Activated CD4-positive, alpha-beta T cell treated with anti-CD3 and anti-CD28 coated beads, Interleukin-2, amount 10 ng/mL, durations not matched to agents 7 days and 5 days (primary cell): Measurements from ENCODE around the gene CDC20B. TPM values are rescaled to one million over a fixed set of nuclear protein-coding genes. Genes with fewer than 3 reads are reported as not detected.

Source experiments
- CTCF ChIA-PET: fragments of 350-600 bp; sonication (Branson Sonifier 250); formaldehyde crosslinking; loops from one replicate; lab custom pipeline; 2021; ENCODE audit warnings: antibody characterized with exemption; lab: Charles Lee
- POLR2A ChIA-PET: fragments of 350-600 bp; sonication (Branson Sonifier 250); formaldehyde crosslinking; loops from one replicate; lab custom pipeline; 2021; ENCODE audit warnings: antibody characterized with exemption; lab: Charles Lee
- DNase-seq: peaks from one replicate; pipeline ENCODE4 v3.0.0-alpha.2; 2020
- H3K27ac Mint-ChIP-seq: one replicate; pipeline ENCODE4 v1.8.0; 2021; ENCODE audit warnings: mild to moderate bottlenecking, moderate library complexity, mixed read lengths
- H3K27me3 Mint-ChIP-seq: one replicate; pipeline ENCODE4 v1.8.0; 2021; ENCODE audit warnings: mixed read lengths
- H3K36me3 Mint-ChIP-seq: one replicate; pipeline ENCODE4 v1.8.0; 2021; ENCODE audit warnings: low read depth, mixed read lengths
- H3K4me1 Mint-ChIP-seq: one replicate; pipeline ENCODE4 v1.8.0; 2021; ENCODE audit warnings: mixed read lengths
- H3K4me3 Mint-ChIP-seq: one replicate; pipeline ENCODE4 v1.8.0; 2021; ENCODE audit warnings: mild to moderate bottlenecking, moderate library complexity, mixed read lengths
- H3K9me3 Mint-ChIP-seq: one replicate; pipeline ENCODE4 v1.8.0; 2021; ENCODE audit warnings: mixed read lengths
- total RNA-seq, 2 experiments: library from RNA; stranded (reverse); gene quantifications; one replicate each; pipeline ENCODE4 v1.2.3, GENCODE V29; 2021

Gene CDC20B
- total RNA-seq: under 1 TPM in 1 of 2 experiments, not detected in 1; 0.12 TPM

- CTCF ChIA-PET: interaction anchor here (1.0 to 1.6 kb wide), 4 partner anchors 10 to 59 kb away, joined by 3 to 4 read pairs (median 3); partner anchors contain the start of gene CCNO
- H3K4me3 Mint-ChIP-seq: peak within 1 kb of the TSS; percentile 80
- peak within 1 kb of the TSS; percentile 79 for H3K27ac Mint-ChIP-seq
These were observed at the start of gene CDC20B for GRCh38 chr5:55172937-55173686. Gene CDC20B (minus strand): TSS chr5:55173177. CDS start chr5:55173000, 177 bp downstream.

GRCh38 chr5:55222092-55222984, 49.4 kb upstream of the CDC20B start:
- ChIA-PET POLR2A (no interaction called here), CTCF (interaction anchor here (2.9 kb wide), 1 partner anchor 10 kb away, joined by 16 read pairs; the partner anchor contains the start of gene CCNO)
- no peak for DNase-seq
- Mint-ChIP-seq H3K9me3 (no peaks in the 10 kb centered on the region), H3K27me3 (peaks cover 80% of the 10 kb centered on the region), H3K4me1 (peaks cover 40% of the 10 kb centered on the region), H3K36me3 (peaks cover 6% of the 10 kb centered on the region), H3K27ac (peak overlapping the region; percentile 13), H3K4me3 (peak overlapping the region; percentile 5)

More at GRCh38 chr5:55172937-55173686, at the start of gene CDC20B:
- Mint-ChIP-seq H3K27me3 (peaks cover 71% of the 10 kb centered on the region), H3K9me3 (no peaks in the 10 kb centered on the region), H3K4me1 (peaks cover 40% of the 10 kb centered on the region), H3K36me3 (no peaks in the 10 kb centered on the region)
- DNase-seq: peak; percentile 61
- POLR2A ChIA-PET: interaction anchor here (0.5 kb wide), 1 partner anchor 457 kb away, joined by 5 read pairs; no protein-coding TSS in a partner anchor

GRCh38 chr5:55220433-55221185, 47.6 kb upstream of the CDC20B start:
- peak overlapping the region; percentile 26 for H3K4me3 Mint-ChIP-seq
- H3K27ac Mint-ChIP-seq: no peak overlapping the region
- H3K36me3 Mint-ChIP-seq: peaks cover 6% of the 10 kb centered on the region
- POLR2A ChIA-PET: no interaction called here
- H3K9me3 Mint-ChIP-seq: no peaks in the 10 kb centered on the region
- DNase-seq: no peak
- CTCF ChIA-PET: interaction anchor here (0.6 to 2.9 kb wide), 4 partner anchors 9 to 339 kb away, joined by 3 to 16 read pairs (median 4); partner anchors contain the start of gene CCNO
- peaks cover 75% of the 10 kb centered on the region for H3K27me3 Mint-ChIP-seq
- H3K4me1 Mint-ChIP-seq: peaks cover 33% of the 10 kb centered on the region

- ChIA-PET POLR2A (no interaction called here), CTCF (interaction anchor here (0.6 to 2.9 kb wide), 2 partner anchors 12 to 340 kb away, joined by 4 to 16 read pairs; partner anchors contain the start of gene CCNO)
- Mint-ChIP-seq H3K4me3 (no peak overlapping the region), H3K27me3 (peaks cover 70% of the 10 kb centered on the region), H3K36me3 (peaks cover 6% of the 10 kb centered on the region), H3K9me3 (no peaks in the 10 kb centered on the region), H3K27ac (no peak overlapping the region), H3K4me1 (peaks cover 32% of the 10 kb centered on the region)
- DNase-seq: no peak
These were observed 46.8 kb upstream of the CDC20B start for GRCh38 chr5:55219770-55220169.

GRCh38 chr5:55218967-55219366, 46.0 kb upstream of the CDC20B start:
- no peak overlapping the region for H3K27ac Mint-ChIP-seq
- CTCF ChIA-PET: interaction anchor here (0.6 kb wide), 1 partner anchor 118 kb away, joined by 4 read pairs; no protein-coding TSS in a partner anchor
- peaks cover 31% of the 10 kb centered on the region for H3K4me1 Mint-ChIP-seq
- peaks cover 6% of the 10 kb centered on the region for H3K36me3 Mint-ChIP-seq
- H3K9me3 Mint-ChIP-seq: no peaks in the 10 kb centered on the region
- H3K27me3 Mint-ChIP-seq: peaks cover 67% of the 10 kb centered on the region
- DNase-seq: no peak
- POLR2A ChIA-PET: no interaction called here
- H3K4me3 Mint-ChIP-seq: no peak overlapping the region

GRCh38 chr5:55211184-55211874, 38.4 kb upstream of the CDC20B start:
- POLR2A ChIA-PET: no interaction called here
- Mint-ChIP-seq H3K4me3 (no peak overlapping the region), H3K4me1 (peaks cover 1% of the 10 kb centered on the region)

GRCh38 chr5:55205001-55205400, 32.0 kb upstream of the CDC20B start:
- Mint-ChIP-seq H3K4me3 (no peak overlapping the region), H3K27ac (no peak overlapping the region), H3K9me3 (no peaks in the 10 kb centered on the region), H3K4me1 (peaks cover 1% of the 10 kb centered on the region), H3K36me3 (no peaks in the 10 kb centered on the region), H3K27me3 (peaks cover 52% of the 10 kb centered on the region)
- CTCF ChIA-PET: no interaction called here
- DNase-seq: no peak
- POLR2A ChIA-PET: no interaction called here

More at GRCh38 chr5:55211184-55211874, 38.4 kb upstream of the CDC20B start:
- Mint-ChIP-seq H3K27me3 (peaks cover 30% of the 10 kb centered on the region), H3K9me3 (no peaks in the 10 kb centered on the region), H3K36me3 (no peaks in the 10 kb centered on the region), H3K27ac (no peak overlapping the region)
- CTCF ChIA-PET: interaction anchor here (1.1 kb wide), 1 partner anchor 267 kb away, joined by 3 read pairs; no protein-coding TSS in a partner anchor
- no peak for DNase-seq

GRCh38 chr5:55191165-55191564, 18.2 kb upstream of the CDC20B start:
- ChIA-PET CTCF (interaction anchor here (1.2 kb wide), 1 partner anchor 15 kb away, joined by 4 read pairs; no protein-coding TSS in a partner anchor), POLR2A (no interaction called here)
- Mint-ChIP-seq H3K9me3 (no peaks in the 10 kb centered on the region), H3K27ac (no peak overlapping the region), H3K36me3 (no peaks in the 10 kb centered on the region), H3K27me3 (peaks cover 58% of the 10 kb centered on the region), H3K4me1 (no peaks in the 10 kb centered on the region), H3K4me3 (no peak overlapping the region)
- no peak for DNase-seq

- no peaks in the 10 kb centered on the region for H3K4me1 Mint-ChIP-seq
- peaks cover 63% of the 10 kb centered on the region for H3K27me3 Mint-ChIP-seq
- CTCF ChIA-PET: interaction anchor here (0.6 to 1.8 kb wide), 2 partner anchors 8 to 180 kb away, joined by 3 to 5 read pairs; no protein-coding TSS in a partner anchor
- H3K9me3 Mint-ChIP-seq: no peaks in the 10 kb centered on the region
- H3K36me3 Mint-ChIP-seq: no peaks in the 10 kb centered on the region
- H3K4me3 Mint-ChIP-seq: no peak overlapping the region
- H3K27ac Mint-ChIP-seq: no peak overlapping the region
- POLR2A ChIA-PET: no interaction called here
- DNase-seq: no peak
These were observed 15.9 kb upstream of the CDC20B start for GRCh38 chr5:55188656-55189540.

GRCh38 chr5:55187370-55187769, 14.4 kb upstream of the CDC20B start:
- Mint-ChIP-seq H3K4me3 (no peak overlapping the region), H3K27me3 (peaks cover 59% of the 10 kb centered on the region), H3K36me3 (no peaks in the 10 kb centered on the region), H3K4me1 (no peaks in the 10 kb centered on the region), H3K9me3 (no peaks in the 10 kb centered on the region), H3K27ac (no peak overlapping the region)
- DNase-seq: no peak
- POLR2A ChIA-PET: no interaction called here
- CTCF ChIA-PET: interaction anchor here (1.8 kb wide), 1 partner anchor 9 kb away, joined by 5 read pairs; no protein-coding TSS in a partner anchor

GRCh38 chr5:55180016-55180415, 7.0 kb upstream of the CDC20B start:
- ChIA-PET CTCF (no interaction called here), POLR2A (no interaction called here)
- Mint-ChIP-seq H3K27me3 (peaks cover 77% of the 10 kb centered on the region), H3K4me3 (no peak overlapping the region), H3K27ac (no peak overlapping the region), H3K36me3 (no peaks in the 10 kb centered on the region), H3K9me3 (no peaks in the 10 kb centered on the region), H3K4me1 (peaks cover 21% of the 10 kb centered on the region)
- DNase-seq: no peak
